Posterior vena cava (tissue), 2 donors: Measurements from ENCODE around the gene SEC24D. TPM values are rescaled to one million over a fixed set of nuclear protein-coding genes. Genes with fewer than 3 reads are reported as not detected.

Experiments
- DNase-seq: peaks from one replicate; pipeline ENCODE4 v3.0.0-alpha.2; 2020; ENCODE audit warnings: low spot score
- intact Hi-C, 2 donors: fragments of 100-400 bp; cut with DNase I; formaldehyde crosslinking; loops; one replicate each; pipeline versions ENCODE4 v1.14.1 to v1.14.2; 2022 to 2023
- total RNA-seq, 2 donors: library from RNA; stranded (reverse); fragmentation: NEBNext Ultra II Directional; extraction: Animal tissue kit (Norgen Biotek cat#: 25700); gene quantifications; one replicate each; pipeline ENCODE4 v1.2.1, GENCODE V29; 2021
- donor health status: DM: yes; HTN: yes; CAD: no.
- donor health status: DM: yes; HTN: yes; CAD: no.

SEC24D gene
- total RNA-seq, 2 donors from 2014 or later = 103 to 117 TPM

- intact Hi-C loops = no loop called here
- DNase-seq = no peak
Observed at GRCh38 chr4:118846979-118847378, 11.1 kb upstream of the SEC24D start.

DNA sequence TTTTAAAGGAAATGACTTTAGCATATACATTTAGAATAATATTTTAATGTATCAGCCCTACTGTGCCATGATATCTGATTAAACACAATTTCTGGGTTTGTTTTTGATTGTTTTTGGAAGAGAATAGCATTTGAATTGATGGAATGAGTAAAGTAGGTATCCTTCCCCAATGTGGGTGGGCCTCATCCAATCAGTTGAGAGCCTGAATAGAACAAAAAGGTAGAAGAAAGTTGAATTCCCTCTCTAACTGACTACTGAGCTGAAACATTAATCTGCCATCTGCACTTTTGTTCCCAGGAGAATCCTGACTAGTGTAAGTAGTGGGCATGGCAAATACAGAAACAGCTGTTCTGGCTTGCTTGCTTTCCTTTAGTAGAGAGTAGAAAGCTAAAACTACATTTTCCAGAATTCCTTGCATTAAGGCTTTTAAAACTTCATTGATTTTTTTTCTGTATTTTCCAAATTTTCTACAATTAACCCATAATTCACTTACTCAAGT, 9.7 kb upstream of the SEC24D start:
- intact Hi-C loops = no loop called here
- no peak for DNase-seq

GRCh38 chr4:118843237-118843636, 7.3 kb upstream of the SEC24D start:
- no peak for DNase-seq
- intact Hi-C loops = no loop called here

- no peak for DNase-seq
- intact Hi-C loops = no loop called here
Observed at GRCh38 chr4:118842055-118842454, 6.1 kb upstream of the SEC24D start.

GRCh38 chr4:118839221-118839927, 3.4 kb upstream of the SEC24D start:
- no peak for DNase-seq
- intact Hi-C loops = no loop called here

DNA sequence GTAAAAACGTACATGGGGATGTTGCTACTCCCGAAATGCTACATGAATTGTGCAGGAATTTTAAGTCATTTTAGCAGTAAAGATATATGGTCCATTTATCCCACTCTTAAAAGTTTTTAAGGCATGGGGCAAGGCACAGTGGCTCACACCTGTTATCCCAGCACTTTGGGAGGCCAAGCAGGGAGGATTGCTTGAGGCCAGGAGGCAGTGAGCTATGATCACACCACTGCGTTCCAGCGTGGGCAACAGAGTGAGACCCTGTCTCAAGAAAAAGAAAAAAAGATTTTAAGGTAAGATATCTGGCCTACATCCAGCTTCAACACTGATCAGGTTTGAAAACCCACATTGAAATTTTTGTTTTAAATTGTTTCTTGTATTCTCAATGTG, 1.2 kb upstream of the SEC24D start:
- DNase-seq = no peak
- intact Hi-C loops = no loop called here

- peak; percentile 86 for DNase-seq
- intact Hi-C loops = no loop called here
Observed at GRCh38 chr4:118836301-118837120, 585 bp upstream of the SEC24D start.

- intact Hi-C loops = loop anchor here in 1 of 2 donors (5.0 kb wide), 1 partner anchor 777 kb away; no protein-coding TSS in a partner anchor
- peak; percentile 90 for DNase-seq
Observed at GRCh38 chr4:118834960-118835569, 861 bp downstream of the SEC24D start.

DNA sequence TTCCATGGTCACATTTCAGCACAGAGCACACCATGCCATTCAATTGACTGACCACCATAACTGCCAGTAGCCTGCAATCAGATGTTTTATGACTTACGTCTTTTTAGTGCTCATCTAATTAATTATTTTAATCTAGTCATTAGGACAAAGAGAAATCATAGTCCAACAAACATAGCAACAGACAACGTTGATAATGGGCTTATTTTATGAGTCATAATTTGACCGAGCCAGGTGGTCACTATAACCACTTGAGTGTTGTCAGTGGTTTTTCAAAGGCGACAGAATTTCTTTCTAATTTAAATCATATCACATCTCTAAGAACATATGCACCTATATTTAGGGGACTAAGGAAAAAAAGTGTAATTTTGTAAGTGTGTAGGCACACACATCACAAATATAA, 1.9 kb downstream of the SEC24D start:
- DNase-seq = no peak
- intact Hi-C loops = loop anchor here in 1 of 2 donors (5.0 kb wide), 1 partner anchor 778 kb away; no protein-coding TSS in a partner anchor

DNA sequence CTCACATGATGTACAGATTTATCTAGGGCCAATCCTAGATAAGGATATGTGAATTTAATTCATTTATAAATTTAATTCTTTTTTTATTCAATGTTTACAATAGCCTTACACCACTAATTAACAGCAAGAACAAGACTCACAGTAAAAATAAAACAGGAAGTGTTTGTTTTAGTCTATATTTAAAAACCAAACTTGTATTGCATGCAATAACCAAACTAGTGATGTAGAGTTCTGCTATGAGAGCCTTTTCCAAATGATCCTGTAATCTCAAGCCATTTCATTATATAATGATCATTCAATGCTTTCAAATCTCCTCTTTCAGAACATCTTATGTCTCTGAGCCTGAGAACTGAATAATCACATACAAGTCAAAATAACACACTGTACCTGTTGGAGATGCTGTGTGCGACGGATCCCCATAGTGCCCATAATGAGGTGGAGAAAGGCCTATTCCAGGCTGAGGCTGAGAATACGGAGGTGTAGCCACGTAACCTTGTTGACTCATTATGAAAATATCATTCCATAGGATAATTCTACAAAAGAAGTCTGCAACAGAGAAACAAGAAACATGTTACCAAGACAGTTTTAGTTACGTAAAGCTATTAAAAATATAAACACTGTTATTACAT, 2.6 kb downstream of the SEC24D start:
- DNase-seq = no peak
- intact Hi-C loops = loop anchor here in 1 of 2 donors (5.0 kb wide), 1 partner anchor 779 kb away; no protein-coding TSS in a partner anchor

DNA sequence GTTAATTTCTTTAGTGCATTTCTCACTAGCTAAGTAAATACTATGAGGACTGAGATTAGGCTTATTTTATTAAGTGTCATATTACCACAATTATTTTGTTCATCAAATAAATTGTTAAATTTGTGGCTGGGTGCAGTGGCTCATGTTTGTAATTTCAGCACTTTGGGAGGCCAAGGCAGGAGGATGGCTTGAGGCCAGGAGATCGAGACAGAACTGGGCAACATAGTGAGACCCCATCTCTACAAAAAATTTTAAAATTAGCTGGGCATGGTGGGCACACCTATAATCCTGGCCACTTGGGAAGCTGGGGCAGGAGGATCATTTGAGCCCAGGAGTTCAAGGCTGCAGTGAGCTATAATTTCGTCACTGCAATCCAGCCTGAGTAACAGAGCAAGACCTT, 6.8 kb downstream of the SEC24D start:
- intact Hi-C loops = no loop called here
- DNase-seq = no peak

DNA sequence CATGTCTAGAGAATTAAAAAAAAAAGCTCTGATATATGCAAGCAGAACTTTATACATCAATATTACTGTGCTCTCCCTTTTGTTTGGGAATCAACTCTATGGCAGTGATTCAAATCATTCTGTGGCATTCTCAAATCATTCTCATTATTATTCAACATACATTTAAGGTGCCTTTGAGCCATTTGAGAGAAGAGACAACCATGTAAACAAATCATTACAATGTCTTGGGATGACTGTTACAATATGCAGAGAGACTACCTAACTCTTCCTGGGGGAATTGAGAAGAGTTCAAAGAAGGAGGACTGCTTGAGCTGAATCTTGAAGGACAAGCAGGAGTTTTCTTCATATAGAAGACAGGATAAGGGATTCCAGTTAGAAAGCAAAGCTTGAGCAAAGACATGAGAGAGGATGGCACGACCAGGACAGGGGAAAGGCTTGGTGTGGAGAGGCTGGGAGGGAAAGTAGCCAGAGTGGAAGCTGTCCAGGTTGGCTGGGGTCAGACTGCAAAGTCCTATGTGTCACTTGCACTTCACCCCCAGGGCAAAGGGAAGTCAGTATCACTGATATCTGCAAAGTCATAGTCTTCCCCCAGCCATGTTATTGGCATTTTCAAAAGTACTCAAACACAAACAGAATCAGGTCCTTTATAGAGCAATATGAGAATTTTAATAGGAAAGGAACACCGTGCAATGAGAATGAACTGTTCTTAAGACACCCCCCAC, 9.0 kb downstream of the SEC24D start:
- DNase-seq = no peak
- intact Hi-C loops = no loop called here

DNA sequence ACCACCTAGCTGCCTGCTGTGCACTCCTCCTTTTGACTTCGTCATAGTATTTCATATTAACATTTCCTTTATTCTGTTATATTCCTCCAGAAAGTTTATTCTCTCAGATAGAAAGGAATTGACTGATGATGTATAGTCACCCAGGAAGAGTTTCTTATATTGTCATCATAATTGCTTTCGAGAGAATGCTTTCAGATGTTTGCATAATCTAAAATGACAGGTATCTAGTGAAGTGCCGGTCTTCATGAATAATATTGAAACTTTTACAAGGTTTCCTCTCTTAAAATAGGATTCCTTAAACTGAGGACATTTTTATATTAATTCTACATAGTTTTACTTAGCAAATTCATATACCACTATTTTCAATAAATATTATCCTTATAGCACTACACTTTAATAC, 10.1 kb downstream of the SEC24D start:
- intact Hi-C loops = no loop called here
- no peak for DNase-seq

GRCh38 chr4:118824141-118824540, 11.8 kb downstream of the SEC24D start:
- intact Hi-C loops = no loop called here
- no peak for DNase-seq

GRCh38 chr4:118823471-118823870, 12.5 kb downstream of the SEC24D start:
- no peak for DNase-seq
- intact Hi-C loops = no loop called here

DNA sequence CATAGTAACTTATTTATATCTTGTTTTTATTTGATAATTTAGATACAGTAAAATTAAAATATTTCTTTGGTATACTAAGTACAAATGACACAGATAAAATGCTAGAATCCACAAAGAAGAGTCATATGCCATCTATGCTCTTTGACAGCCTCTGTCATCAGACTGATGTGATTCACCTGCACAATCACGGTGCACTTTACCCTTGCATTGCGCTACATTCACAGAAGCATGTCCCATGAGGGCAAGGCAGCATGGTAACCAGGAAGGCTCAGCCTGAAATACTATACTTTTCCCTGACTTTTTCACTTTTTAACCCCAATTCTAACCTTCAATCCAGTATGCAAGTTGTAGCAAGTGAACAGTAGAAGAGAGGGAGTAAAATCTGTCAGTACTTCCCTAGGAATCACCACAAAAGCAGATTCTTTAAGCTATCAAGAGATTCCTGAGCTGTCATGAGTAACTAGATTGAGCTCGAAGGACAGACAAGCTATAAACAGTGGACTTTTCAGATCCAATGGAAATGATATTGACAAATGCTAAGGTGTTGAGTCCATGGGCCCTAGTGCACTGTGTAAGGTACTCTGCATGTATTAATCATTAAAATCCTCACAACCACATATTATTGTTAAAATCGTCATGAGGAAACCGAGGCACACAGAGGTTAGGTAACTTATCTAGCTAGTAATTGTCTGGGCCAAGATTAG, 14.2 kb downstream of the SEC24D start:
- intact Hi-C loops = no loop called here
- no peak for DNase-seq

- intact Hi-C loops = no loop called here
- no peak for DNase-seq
Observed at GRCh38 chr4:118817178-118817930, 18.6 kb downstream of the SEC24D start.
